Activated CD4-positive, alpha-beta T cell treated with anti-CD3 and anti-CD28 coated beads for 4 hours (primary cell): Measurements from ENCODE around the gene MTX1.
A peak's percentile ranks its signal among the peaks of the same experiment; 100 is the strongest.
"Not testable (repeated sequence)": the region's sequence is repeated elsewhere in the genome, so short reads cannot be mapped to it uniquely, and the experiment has no call there.

ENCODE experiments used
- DNase-seq, 2 donors: peaks; one replicate each; pipeline ENCODE4 v3.0.0-alpha.2; 2020

MTX1 gene

DNA sequence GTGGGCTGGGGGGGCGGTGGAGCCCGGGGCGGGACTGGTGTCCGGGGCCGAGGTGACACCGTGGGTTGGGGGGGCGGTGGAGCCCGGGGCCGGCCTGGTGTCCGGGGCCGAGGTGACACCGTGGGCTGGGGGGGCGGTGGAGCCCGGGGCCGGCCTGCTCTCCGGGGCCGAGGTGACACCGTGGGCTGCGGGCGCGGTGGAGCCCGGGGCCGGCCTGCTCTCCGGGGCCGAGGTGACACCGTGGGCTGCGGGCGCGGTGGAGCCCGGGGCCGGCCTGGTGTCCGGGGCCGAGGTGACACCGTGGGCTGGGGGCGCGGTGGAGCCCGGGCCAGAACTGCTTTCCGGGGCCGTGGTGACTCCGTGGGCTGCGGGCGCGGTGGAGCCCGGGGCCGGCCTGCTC is 18.6 kb upstream of the MTX1 start:
- DNase-seq: not testable (repeated sequence)

DNA sequence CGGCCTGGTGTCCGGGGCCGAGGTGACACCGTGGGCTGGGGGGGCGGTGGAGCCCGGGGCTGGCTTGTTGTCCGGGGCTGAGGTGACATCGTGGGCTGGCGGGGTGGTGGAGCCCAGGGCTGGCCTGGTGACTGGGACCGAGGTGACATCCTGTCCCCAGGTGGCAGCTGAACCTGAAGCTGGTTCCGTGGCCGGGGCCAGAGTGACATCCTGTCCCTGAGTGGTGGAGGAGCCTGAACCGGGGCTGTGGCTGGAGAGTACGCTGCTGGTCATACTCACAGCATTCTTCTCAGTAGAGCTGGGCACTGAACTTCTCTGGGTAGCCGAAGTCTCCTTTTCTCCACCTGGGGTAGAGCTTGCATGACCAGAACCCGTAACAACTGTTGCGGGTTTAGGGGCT is 16.6 kb upstream of the MTX1 start:
- DNase-seq: no peak

DNA sequence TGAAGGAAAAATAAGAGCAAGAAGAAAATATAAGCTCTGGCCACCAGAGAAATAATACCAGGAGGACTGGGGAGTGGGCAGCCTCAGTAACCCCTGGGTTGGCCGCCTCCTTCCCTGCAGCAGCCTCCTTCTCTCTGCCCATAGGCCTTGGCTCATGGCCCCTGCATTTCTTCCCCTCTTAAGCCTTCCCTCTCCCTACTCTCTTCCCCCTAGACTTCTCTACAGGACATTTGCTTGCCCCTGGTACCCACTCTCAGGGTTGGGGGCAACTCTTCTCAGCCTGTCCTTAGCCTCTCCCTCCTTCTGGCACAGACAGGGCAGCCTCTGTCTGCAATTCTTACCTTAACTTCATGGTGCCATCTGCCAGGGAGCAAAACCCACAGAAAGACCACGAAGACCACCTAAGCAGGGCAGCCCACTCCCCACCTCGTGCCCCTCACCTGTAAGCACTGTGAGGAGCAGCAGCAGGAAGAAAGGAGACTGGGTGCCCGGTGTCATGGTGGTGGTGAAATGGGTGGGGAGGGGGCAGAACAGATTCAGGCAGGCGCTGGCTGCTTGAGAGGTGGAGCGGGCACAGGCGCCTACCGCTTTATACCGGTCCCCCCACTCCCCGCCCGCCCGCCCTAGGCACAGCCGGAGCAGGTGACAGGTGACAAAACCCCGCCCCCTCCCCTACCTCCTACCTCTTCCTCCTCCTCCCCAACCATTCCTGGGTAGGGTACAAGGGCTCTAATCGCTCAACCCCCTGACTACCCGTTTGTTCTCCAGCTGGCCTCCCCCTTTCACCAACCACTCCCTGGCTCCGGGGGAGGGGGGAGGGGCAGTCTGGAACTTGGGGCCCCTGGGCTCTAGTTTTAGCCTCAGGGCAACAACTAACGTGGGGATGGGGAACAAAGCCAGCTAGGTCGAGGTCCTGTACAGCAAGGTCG is 15.9 kb upstream of the MTX1 start:
- DNase-seq: peak; percentile 42 to 57

DNA sequence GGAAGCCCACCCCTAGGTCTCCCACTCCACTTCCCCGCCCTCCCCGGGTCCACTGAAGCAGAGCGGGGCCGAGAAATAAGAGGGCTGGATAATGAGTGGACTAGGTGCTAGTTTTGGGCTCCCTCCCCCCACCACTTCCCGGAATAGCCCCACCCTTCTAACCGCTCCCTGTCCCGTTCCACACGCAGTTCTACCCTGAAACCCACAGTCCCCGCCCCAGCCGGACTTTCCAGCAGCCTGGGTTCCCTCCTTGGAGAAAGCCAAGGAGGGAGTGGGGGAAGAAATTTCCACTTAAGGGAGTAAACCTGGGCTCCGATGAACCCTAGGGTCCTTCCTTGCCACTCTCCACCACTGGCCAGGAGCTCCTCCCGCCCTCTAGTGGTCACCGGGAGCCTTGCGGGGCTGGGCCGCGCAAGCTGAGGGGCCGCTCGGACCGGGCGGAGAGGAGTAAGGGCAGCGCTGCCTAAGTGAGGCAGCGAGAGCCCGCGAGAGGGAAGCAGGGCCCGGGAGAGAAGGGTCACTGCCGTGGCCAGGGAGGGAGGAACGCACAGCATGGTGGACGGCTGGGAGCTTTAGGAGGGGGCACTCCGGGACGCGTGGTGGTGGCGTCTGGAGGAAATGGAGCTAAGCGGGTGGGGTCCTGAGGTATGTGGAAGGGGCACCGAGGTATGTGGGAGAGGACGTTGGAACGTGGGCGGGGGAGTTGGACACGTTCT is 15.1 kb upstream of the MTX1 start:
- DNase-seq: peak; percentile 65 to 69

DNA sequence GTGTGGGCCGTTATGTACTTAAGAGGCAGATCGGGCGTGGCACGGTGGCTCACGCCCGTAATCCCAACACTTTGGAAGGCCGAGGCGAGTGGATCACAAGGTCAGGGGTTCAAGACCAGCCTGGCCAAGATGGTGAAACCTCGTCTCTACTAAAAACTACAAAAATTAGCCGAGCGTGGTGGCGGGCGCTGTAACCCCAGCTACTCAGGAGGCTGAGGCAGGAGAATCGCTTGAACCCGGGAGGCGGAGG is 14.6 kb upstream of the MTX1 start:
- DNase-seq: not testable (repeated sequence)

DNA sequence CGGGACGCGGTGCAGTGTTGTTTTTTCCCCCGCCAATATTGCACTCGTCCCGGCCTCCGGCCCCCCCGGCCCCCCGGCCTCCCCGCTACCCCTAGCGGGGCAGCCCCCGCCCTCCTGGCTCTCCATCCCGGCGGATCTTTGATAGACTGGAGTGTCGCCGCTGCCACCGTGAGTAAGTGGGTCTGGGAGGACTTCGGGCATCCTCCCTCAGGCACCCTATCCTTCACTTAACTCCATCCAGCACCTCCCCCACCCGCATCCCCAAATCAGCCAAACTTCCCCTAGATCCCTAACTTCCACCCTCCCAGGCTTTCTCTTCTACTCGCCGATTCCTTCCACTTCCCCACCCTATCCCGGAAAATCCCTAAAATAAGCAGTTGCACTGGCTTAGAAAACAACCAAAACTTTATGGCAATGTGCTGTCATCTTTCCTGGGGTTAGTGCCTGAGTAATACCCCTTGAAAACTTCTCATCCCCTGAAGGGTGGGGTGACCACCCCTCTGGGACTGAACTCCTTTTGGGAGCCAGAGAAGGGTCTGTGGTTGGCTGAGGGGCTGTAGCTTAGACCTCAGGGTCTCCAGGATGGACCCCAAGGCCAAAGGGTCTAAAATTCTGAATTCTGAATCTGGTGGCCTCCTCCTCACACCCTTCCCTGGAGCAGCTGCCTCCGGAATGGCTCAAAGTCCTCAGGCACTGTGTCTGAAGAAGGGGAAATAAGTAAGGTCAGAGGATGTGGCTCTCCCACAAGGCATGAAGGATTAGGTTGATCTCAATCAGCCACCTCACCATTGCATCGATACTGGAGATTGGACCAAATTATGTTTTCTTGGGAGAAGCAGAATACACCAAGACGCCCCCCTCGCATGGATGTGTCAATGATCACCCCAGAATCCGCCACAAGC is 13.0 kb upstream of the MTX1 start:
- no peak for DNase-seq

DNA sequence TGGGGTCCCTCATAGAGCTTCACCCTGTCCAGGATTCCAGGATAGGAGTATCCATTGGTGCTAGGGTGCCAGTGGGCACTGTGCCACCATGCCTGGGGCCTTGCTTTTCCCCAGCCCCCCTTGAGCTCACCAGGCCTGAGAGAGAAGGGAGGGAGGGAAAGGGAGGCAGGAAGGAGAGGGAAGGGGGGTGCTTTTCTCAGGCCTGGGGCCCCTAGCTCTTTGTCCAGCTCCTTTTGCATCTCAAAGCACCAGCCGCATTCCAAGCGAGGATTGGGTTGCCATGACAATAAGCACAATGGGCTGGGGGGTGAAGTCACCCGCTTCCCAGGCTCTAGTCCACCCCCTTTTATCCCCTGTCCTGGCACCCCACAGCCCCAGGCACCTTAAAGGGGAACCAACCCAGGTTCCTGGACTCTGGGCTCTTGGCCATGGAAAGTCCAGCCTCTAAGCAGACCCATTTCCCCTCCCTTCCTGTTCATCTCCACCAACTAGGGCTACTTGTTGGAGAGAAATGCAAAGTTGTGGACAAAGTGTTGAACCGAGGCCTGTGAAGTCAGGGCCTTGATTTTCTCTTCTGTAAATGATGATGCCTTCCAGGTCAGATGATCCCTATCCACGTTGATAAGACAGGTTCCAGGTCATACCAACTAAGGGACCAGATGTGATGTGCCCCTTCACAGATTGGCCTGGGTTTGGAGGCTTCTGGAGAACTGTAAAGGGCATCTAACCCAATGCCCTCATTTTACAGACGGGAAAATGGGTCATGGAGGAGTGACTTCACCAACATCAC is 12.2 kb upstream of the MTX1 start:
- no peak for DNase-seq

DNA sequence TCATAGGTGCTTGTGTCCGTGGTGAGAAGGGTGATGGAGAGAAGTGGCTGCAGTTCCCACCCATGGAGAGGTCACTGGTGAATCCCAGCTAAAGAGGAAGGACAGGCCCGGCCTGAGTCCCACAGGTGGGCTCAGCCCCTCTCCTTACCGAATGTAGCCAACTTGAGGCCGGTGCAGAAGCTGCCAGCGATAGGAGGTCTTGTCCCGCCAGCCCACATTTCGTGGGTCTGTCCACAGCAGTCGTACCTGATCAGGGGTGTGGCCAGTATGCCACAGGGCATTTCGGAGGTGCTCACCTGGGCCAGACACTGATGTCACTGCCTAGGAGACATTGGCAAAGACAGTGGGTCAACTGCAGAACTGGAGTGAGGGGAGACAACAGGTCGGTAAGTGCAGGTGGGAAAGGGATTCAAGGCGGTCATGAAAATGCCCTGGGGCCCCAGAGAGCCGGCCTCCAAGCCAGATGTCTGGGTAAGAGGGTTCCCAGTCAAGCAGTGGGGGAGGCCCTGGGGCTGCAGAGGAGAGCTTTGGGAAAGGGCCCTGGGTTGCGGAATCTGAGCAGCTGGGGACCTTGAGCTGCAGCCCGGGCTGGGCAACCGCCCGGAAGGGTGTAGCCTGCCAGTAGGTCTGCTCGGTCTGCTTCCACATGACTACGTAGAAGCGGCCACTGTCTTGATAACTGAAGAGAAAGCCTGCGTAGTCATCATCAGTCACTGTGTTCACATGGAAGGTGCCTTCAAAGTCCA is 11.4 kb upstream of the MTX1 start:
- no peak for DNase-seq

DNA sequence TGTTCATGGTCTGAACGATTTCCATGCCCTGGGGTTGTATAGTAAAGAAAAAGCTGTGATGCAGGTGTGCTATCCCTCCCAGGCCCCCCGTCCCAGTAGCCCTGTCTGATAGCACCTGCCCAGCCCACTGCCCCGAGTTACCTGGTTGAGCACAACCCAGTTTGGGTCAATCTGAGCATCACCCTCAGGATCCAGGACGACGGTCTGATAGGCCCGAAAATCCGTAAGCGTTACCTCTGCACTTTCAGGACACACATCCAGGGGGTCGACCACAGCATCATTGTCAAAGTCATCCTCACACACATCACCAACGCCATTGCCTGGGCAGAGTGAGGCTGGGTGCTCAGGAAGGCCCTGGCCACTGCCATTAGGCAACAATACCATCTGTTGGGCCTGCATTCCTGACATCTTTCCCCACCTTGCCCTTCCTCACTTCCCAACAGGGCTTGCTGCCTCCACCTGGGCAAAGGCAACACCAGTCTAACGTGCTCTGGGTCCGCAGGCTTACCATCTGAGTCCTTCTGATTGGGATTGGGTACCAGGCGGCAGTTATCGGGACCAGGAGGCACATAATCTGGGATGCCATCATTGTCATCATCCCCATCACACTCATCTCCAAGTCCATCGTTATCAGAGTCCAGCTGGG is 10.5 kb upstream of the MTX1 start:
- no peak for DNase-seq

DNA sequence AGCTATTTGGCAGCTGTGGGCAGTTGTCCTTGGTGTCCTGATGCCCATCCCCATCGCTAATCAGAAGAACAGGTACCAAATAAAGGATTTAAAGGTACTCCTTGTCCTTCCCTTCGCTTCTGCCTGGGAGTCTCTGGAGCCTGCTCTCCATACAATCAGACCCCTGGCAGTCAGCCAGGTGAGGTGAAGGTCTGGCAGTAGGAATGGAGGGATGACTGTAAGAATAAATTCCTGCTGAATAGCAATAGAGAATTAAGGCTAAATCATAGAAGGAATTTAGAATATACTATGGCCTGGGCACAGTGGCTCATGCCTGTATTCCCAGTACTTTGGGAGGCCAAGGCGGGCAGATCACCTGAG is 10.0 kb upstream of the MTX1 start:
- DNase-seq: no peak

DNA sequence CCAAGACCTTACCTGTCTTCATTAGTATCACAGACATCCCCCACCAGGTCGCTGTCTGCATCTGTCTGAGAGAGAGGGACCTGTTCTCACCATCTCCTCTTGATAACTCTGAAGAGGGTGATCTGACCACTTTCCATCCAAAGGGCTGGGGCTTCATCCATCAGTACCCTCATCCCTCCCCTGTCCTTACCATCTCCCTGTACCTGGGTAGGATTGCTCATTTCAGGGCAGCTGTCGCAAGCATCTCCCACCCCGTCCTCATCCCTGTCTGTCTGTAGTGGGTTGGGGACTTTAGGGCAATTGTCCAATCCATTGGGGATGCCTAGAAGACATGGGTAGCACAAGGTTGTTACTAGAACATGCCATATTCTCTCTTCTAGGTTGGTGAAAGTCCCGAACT is 8.7 kb upstream of the MTX1 start:
- no peak for DNase-seq

DNA sequence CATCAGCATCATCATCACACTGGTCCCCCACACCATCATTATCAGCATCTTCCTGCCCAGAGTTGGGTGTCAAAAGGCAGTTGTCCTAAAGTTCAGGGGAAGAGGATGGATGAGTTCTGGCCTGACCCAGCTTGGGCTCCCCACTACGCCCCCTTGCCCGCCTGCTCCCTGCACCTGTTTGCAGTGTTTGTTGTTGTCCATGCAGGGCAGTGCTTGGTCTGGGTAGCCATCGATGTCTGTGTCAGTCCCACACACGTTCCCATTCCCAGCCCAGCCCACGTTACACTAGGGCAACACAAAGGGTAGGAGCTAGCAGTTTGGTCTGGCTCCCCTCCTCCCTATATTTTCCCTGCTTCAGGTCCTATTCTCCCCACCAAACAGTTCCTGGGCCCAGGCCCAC is 7.6 kb upstream of the MTX1 start:
- DNase-seq: no peak

DNA sequence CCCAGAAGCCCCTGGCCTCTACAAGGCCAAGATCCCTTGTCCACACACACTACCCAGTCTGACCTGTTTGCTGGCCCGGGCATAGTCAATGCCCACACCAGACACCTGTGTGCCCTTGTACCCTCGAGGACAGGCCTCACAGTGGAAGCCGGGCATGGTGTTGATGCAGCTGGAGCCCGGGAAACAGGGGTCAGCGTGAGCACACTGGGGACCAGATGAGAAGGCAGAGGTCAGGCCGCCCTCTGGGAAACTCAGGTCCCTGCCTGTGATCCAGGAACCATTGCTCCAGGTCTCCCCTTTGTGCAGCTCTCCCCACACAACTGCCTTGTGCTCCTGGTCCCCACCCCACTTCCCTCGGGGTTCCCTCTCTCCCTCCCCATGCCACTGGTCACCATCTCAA is 6.3 kb upstream of the MTX1 start:
- no peak for DNase-seq

DNA sequence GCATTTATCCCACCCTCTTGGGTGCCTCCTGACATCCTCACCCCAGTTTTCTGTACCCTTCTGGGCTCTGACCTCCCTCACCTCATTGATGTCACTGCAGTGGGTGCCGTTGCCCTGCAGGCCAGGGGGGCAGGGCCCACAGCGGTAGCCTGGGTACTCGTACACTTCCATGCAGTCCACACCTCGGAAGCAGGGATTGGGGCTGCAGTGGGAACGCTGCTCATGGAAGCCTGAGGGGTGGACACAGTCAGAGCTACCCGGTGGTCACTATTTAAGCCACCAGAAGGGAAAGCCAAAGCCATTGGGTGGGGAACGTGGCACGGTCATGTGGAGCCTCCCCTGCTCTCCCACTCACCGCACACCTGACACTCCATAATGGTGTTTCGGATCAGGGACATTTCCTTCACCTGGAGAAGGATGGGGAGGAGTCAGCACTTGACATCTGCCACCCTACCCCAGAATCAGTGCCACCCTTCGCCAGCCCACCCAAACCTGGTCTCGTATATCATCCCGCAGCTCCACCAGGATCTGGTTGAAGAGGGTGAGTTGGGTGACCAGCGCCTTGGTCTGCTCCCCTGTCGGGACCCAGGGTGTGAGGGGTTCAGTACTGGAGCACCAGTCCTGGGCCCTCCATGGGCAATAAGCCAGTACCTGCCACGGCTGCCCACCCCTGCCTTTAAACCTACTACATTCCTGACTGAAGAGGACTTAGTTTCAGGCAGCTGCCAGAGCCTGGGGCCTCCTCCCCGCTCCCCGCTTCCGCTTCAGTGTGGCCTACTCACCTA is 5.6 kb upstream of the MTX1 start:
- DNase-seq: no peak

DNA sequence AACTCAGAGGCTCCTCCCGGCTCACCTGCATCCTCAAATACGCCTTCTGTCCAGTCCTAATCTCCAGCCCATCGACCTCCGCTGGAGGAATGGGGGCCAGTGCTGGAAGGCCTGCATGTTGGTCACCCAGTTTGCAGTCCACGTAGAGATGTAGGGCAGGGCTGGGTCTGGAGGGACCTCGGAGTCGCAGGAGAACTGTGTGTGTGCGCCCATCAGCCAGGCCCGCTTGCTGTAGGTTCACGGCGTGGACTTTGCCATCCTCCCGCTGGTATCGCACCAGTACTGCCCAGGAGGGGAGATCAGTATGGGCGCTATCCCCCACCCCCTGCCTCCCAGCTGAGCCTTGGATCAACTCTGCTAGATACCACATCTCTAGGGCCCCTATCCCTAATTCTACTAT is 3.5 kb upstream of the MTX1 start:
- no peak for DNase-seq

DNA sequence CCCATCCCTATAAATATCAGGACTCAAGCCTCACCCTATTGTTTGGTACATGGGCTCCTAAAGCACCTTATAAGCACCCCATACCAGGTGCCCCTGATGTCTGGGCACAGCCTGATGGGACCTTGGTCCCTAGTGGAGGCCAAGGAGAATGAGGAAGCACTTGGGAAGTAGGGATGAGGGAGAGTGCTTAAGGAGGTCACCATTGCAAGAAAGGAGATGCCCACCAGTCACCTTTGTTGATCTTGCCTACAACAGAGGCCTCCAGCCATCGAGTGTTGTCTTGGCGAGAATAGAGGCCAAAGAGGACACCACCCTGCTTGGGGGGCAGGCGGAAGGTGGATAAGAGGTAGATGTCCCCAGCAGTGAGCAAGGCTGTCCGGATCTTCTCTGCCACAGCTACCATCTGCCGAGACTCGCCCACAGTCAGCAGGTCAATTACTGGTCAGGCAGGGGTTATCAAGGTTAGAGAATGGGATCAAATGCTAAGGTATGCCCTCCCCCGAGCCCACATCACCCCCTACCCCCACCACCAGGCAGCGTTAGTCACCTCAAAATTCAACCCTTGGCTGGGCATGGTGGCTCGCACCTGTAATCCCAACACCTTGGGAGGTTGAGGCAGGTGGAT is 2.4 kb upstream of the MTX1 start:
- no peak for DNase-seq

DNA sequence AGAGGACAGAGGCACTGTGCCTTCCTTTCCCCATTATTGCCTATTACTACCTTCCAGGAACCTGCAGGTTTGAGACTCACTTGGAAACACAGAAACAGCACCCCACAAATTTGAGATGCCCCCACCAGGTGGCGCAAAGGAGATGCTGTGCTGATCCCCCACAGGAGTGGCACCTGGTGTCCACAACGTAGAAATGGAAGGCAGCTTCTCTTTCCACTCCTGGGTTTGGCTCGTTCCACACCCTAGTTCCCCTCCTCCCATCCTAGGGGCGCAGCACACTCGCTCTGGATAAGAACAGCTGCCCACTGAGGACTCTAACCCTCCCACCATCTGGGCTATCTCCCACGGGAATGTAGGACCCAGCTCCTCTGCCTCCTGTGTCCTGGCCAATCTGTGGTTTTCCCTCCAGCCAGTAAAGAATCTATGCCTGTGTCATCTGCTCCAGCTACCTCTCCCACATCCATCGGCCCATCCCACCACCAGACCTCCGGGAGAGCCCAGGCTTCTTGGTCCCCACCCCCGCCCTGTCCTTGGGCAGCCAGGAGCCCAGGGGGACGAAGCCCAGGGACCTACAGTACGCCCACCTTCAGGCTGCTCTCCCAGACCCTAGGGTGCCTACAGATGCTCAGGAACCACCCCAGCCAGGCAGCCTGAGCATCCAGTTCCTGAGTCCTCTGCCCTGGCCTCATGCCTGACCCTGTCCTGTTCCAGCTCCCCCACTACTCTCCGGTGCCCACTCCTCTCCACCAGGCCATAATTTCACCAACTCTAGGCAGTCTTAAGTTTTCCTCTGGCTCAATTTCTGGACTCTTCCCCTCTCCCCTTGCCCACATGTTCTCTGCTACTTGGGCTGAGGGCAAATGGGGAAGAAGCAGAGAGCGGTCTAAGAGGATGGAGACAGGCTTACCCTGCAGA is 1.3 kb upstream of the MTX1 start:
- DNase-seq: peak; percentile 84 to 95

DNA sequence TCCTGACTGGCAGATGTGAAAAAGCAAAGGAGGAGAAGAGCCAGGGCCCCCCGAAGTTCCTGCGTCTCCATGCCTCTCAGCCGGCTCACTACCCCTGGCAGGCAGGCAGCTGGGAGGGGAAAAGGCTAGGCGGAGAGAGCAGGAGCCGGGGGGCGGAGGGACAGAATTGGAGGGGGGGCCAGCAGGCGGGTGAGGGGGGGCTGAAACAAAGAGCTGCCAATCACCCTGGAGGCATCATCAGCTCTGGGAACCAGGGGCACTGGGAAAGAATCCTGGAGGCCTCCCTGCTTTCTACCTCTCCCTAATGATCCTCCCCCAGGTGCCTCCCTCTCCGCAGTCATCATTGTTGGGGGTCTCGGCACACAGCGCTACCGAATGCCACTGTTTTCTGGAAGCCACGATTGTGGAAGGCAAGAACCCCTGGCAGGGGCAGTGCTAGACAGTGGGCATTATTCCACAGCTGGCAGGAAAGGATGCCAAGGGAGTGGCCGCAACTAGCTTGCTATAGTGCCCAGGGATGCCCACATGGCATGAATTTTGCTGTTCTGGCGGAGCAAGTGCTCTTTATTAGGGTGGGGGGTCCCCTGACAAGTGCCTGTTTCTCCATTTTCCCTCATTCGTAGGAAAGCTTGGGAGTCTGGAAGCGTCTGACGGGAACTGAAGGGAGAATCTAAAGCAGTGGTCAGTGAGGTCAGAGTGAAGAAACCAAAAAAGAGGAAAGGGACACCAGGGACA is 522 bp upstream of the MTX1 start, which contains the start of gene THBS3:
TSS of gene THBS3 (minus strand) at position 92 of the 735 bp plus-strand sequence. CDS start at position 71, 21 bp downstream.
- DNase-seq: no peak
